GM19438 (cell line): ENCODE results near the gene IL17RB.

Experiments used
- ATAC-seq: cut with Tn5 transposase; IDR thresholded peaks from one replicate; pipeline ENCODE4 v1.9.1; 2021; ENCODE audit warnings: low read depth; ENCODE audit not compliant: unreplicated experiment

The IL17RB gene

DNA sequence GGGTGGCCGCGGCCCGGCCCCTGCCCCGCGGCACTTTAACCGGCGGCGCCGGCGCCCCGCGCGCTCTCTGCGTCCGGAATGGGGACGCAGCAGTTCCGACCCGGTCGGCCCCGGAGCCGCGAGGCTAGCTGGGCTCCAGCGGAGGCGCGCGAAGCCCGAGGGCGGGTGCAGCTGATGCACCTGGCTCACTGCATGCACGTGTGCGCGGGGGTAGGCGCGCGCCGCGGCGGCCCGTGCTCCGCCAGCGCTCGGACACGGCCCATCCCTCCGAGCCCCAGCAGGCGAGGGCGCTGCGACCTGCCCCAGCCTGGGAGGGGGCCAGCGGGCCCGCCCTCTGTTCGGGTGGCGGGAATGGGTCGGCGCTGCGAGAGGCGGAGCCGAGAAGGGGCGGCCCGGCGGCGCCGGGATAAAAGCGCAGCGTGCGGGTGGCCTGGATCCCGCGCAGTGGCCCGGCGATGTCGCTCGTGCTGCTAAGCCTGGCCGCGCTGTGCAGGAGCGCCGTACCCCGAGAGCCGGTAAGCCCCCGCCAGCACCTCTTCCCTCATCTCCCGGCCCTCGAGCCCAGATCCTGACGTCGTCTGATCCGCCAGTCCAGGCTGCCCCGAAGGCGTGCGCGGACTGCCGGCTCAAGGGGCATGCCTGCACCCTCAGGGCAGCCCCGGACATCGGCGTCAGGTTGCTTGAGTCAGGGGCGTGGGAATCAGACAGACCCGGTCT, at the start of gene IL17RB, which contains the start of gene CHDH:
IL17RB (plus strand) TSS at position 435 of the 717 bp plus-strand sequence; CDS start at position 456, 21 bp downstream.
CHDH (minus strand) TSS at position 286 of the 717 bp plus-strand sequence. CDS start 22,411 bp downstream, outside the sequence.
- ATAC-seq, result peak; percentile 52

DNA sequence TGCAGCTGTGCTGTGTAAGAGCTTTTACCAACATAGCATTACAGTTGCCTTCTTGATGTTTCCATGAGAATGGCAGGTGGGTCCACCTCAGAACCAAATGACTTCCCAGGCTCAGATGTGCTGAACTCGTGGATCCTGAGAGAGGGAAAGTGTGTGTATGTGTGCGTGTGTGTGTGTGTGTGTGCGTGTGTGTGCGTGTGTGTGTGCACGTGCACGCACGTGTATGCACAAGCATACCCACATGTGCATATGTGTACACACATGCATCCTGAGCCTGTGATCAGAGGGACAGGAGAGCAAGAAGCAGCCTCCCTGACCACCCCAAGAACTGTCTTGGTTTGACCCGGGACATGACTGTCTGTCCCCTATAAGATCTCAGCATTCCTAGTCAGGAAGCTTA, 48.2 kb upstream of the IL17RB start:
- no peak for ATAC-seq

DNA sequence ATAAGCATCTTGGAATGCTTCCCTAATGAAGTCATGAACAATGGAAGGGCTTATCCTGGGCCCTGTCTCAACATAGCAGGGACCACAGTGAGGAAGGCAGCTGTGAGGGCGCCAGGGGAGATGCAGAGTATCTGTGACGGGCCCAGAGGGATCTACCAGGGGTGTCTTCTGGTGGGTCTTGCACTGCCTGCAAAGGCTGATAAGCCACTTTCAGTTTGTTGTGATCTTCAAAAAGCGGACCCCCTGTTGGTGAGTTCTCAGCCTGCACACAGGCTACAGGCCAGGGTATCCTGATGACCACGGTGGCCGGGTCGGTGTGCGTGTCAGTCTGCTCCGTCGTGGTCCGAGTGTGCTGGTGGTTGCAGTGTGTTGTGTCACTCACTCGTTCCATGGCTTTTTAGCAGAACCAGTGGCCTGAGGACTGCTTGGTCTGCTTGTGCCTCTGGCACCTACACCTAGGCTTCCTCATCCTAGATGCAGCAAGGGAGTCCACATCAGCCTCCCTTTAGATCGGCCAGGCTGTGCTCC, 47.0 kb upstream of the IL17RB start:
- no peak for ATAC-seq

DNA sequence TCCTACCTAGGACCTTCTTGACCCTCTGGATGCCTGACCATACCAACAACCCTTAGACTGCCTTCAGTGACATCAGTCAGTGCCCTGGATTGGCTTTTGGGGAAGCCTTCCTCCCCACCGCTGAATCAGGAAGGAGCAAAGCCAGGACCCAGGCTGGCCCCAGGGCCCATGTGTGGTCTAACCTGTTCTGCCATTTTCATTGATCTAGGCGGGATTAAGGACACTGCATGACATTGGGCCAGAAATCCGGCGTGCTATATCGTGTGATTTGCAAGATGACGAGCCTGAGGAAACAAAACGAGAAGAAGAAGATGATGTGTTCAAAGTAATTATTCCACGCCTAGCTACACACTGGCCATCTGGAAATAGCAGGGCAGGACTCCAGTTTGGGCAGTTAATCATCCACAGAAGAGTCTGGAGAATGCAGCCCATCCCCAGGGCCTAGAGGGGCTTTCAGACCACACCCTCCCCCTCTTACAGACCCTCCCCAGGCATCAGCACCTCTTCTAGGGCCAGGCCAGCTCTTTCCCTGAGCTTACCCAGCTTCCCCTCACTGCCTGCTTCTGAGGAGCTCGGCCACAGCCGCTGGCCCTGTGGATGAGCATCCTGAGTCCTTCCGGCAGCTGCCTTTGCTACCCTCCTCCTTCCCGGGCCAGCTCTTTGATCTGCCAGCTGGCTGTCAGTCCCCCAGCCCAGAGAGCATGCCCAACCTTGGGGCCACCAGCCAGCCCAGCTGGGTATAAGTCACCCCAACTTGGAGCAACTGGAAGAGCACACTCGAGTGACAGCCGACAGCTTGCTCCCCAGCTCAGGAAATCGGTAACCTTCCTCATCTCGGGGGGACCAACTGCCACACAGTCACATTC, 46.1 kb upstream of the IL17RB start:
- no peak for ATAC-seq

DNA sequence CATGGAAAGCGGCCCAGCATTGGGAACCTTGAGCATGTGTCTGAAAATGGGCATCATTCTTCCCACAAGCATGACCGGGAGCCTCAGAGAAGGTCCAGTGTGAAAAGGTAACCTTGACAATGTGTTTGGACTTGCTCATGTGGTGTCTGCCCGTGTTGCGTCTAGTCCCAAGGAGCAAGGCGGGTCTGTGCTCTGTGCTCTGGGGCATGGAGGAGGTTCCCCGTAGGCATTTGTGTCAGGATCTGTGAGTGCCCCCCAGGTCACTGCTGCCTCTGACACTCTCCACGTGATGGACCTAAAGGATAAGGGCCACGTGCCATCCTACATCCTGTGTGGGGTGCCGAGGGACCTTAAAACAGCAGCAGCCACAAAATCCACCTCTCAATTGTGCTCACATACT, 45.0 kb upstream of the IL17RB start:
- no peak for ATAC-seq

DNA sequence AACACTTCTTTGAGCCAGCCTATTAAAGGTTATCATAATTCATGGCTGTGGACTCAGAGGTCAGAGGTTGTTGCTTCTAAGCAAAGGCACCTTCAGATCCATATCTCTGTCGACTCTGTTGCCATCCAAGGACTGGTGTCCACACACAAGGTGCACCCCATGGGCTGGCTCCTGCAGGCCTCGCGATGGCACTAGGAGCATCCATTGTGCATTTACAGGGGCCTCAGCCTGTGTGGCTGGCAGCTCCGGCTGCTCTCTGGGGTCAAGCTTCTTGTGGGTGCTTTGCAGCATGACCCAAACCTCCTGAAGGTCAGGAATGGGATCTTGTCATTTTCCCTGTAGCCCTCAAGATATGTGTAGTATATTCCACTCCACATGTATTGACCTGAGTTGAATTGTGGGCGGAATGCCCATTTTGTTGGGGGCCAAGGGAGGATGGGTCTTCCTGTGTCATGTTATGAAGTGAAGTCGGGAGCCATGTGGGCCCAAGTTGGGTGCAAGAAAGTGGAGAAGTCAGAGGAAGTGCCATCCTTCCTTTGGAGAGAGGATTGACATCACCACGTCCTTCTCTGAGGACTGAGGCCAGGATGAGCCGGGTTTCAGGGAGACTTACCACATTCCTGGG, 44.0 kb upstream of the IL17RB start:
- no peak for ATAC-seq

GRCh38 chr3:53803124-53803815, 43.1 kb upstream of the IL17RB start:
- ATAC-seq, result no peak

DNA sequence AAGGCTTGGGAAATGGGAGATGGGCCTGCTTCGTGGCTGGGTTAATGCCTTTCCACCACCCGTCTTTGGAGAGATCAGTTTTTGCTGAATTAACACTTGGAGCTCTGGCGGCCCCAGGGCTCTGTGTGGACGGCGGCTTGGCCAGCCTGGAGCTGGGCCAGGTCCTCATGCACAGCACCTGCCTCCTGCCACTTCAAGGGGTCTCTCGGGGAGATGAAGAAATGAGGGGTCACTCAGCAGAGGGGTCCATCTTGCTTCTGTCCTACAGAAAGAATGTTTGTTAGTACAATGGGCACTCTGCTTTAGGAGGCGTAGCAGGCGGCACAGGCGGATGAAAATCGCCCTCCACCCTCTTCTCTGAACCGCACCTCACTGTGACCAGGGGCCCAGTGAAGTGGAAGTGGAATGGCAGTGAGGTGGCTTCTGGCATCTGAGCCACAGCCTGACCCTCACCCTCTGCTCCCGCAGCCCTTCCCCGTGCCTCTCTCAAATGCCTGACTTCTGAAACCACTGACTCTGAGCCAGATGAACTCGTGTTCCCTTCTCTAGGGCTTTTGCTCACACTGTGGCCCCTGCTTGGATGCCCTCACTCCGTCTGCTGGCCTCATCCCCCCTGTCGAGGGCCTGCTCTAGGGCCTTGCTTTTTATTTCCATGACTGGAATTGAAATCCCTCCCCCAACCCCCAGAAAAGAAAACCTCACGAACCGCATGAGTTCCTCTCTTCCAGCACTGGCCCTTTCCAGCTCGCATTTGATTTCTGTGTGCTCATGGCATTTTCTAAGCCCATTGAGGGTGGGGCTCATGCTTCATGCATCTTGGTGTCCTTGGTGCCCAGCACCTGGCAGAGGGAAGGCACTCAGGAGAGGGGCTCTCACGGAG, 42.3 kb upstream of the IL17RB start:
- ATAC-seq, result no peak

DNA sequence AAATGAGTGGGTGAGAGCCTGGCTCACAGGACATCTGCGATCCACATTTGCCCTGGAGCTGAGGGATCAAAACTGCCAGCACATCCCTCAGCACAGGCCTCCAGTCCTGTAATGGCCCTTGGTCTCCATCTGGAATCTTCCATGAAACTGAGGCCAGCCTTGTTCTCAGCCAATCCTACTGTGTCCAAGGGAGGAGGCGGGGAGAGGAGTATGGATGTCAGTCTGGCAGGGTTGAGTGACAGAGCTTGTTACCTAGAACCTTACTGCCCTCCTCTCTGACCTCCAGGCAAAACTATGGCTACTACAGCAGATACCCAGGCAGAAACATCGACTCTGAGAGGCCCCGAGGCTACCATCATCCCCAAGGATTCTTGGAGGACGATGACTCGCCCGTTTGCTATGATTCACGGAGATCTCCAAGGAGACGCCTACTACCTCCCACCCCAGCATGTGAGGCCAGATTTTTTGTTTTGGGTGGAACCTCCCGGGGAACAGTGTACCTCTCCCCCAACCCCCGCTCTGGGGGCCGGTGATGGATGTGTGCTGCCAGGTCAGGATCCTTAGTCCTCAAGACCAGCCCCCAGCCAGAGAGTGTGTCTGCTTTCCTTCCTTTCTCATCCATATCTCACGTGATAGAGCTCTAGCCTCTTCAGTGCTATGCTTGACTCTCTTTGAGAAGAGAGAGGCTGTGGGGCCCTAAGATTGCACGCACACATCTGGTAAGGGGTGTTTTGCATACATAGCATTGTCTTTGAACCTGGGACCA, 41.5 kb upstream of the IL17RB start:
- peak; percentile 69 for ATAC-seq

DNA sequence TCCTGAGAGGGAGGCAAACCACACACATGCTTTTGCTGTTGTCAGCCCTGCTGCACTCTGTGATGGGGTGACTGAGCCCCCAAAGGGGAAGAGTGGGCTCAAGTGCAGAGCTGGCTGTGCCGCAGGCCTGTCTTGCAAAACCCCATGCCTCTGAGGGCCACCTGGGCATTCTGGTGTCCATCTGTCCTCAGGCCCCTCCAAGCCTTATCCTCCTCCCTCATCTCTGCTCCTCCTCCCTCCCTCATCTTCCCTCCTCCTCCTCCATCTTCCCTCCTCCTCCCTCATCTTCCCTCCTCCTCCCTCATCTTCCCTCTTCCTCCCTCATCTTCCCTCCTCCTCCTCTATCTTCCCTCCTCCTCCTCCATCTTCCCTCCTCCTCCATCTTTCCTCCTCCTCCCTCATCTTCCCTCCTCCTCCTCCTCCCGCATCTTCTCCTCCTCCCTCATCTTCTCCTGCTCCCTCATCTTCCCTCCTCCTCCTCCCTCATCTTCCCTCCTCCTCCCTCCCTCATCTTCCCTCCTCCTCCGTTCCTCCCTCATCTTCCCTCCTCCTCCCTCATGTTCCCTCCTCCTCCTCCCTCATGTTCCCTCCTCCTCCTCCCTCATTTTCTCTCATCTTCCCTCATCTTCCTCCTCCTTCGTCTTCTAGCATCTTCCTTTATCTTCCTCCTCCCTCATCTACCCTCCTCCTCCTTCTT, 40.8 kb upstream of the IL17RB start:
- ATAC-seq, result no peak

GRCh38 chr3:53806182-53807116, 39.9 kb upstream of the IL17RB start:
- ATAC-seq, result peak; percentile 53

GRCh38 chr3:53807117-53807810, 39.1 kb upstream of the IL17RB start:
- ATAC-seq, result no peak

- ATAC-seq, result no peak
Observed at GRCh38 chr3:53808496-53808895, 37.9 kb upstream of the IL17RB start.

GRCh38 chr3:53809267-53809666, 37.1 kb upstream of the IL17RB start:
- ATAC-seq, result no peak

DNA sequence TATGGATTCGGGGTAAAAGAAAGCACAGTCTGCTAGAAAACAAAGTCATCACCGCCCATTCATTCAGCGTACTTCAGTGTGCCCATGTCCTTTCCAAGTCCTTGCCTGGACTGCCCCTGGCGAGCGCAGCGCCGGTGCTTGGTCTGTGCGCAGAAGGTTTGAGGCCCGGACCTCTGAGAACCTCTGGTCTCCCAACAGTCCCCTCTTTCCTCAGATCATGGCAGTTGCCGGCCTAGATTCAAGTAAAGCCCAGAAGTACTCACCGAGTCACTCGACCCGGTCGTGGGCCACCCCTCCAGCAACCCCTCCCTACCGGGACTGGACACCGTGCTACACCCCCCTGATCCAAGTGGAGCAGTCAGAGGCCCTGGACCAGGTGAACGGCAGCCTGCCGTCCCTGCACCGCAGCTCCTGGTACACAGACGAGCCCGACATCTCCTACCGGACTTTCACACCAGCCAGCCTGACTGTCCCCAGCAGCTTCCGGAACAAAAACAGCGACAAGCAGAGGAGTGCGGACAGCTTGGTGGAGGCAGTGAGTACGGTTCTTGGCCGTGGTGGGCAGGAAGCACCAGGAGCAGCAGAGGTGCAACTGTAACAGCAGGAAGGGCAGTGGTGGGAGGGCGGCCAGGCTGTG, 36.5 kb upstream of the IL17RB start:
- no peak for ATAC-seq
